ENCODE data around the gene RAB3B. TPM values are rescaled to one million over a fixed set of nuclear protein-coding genes. Genes with fewer than 3 reads are reported as not detected.

RAB3B gene
- polyA plus RNA-seq, 3 donors: under 0.01 TPM; not detected in 2

GRCh38 chr1:51976846-51977602, 13.5 kb downstream of the RAB3B start:
- Mint-ChIP-seq H3K4me3 (no peak overlapping the region), H3K27ac (no peak overlapping the region), H3K27me3 (ENCODE audit: low read depth in 3 of 3) (peaks cover 0 to 5% (median 1%) of the 10 kb centered on the region in 3 donors), H3K9me3 (peaks cover 0 to 1% (median 0%) of the 10 kb centered on the region in 7 donors), H3K36me3 (no peaks in the 10 kb centered on the region), H3K4me1 (no peaks in the 10 kb centered on the region)
- H3K27ac ChIP-seq (ENCODE audit: low read depth in 1 of 2, low read length in 2 of 2): no peak overlapping the region
- H3K4me3 ChIP-seq (replicated peaks in 1 of 3; ENCODE audit: low read depth in 2 of 3, low read length in 3 of 3): no peak overlapping the region
- no peak for TF ChIP-seq CTCF (IDR thresholded peaks at IDR 0.05)
- H3K9me3 ChIP-seq (replicated peaks in 1 of 2; ENCODE audit: control insufficient read depth in 1 of 2, insufficient read depth in 1 of 2, low read length in 2 of 2): no peaks in the 10 kb centered on the region
- H3K79me2 ChIP-seq (ENCODE audit: insufficient read depth, low read length): no peaks in the 10 kb centered on the region
- no peaks in the 10 kb centered on the region for H3K36me3 ChIP-seq (replicated peaks in 1 of 2; ENCODE audit: control insufficient read depth in 1 of 2, insufficient read depth in 2 of 2, low read length in 2 of 2)
- intact Hi-C loops (cut with micrococcal nuclease): no loop called here
- no peaks in the 10 kb centered on the region for H3K4me1 ChIP-seq (ENCODE audit: control insufficient read depth in 1 of 2, insufficient read depth in 2 of 2, low read length in 2 of 2)
- H2AFZ ChIP-seq (ENCODE audit: insufficient read depth, low read depth, low read length, poor library complexity, severe bottlenecking): no peak overlapping the region
- no peak overlapping the region for H3K4me2 ChIP-seq (replicated peaks; ENCODE audit: extremely low read depth, low read length, poor library complexity, severe bottlenecking)
- H4K20me1 ChIP-seq (ENCODE audit: insufficient read depth, low read length): no peaks in the 10 kb centered on the region
- H3K9ac ChIP-seq (ENCODE audit: insufficient read depth, low read length, poor library complexity, severe bottlenecking): no peak overlapping the region
- H3K27me3 ChIP-seq (ENCODE audit: control insufficient read depth in 2 of 2, insufficient read depth in 2 of 2, low read length in 2 of 2): no peaks in the 10 kb centered on the region
- DNase-seq: no peak
- 89% methylated on average over 11 of the region's 12 CpGs for WGBS (ENCODE audit: insufficient coverage)

- no peaks in the 10 kb centered on the region for H3K36me3 Mint-ChIP-seq
- peaks cover 3 to 8% (median 3%) of the 10 kb centered on the region in 3 donors for H3K27me3 Mint-ChIP-seq (ENCODE audit: low read depth in 3 of 3)
- H2AFZ ChIP-seq (ENCODE audit: insufficient read depth, low read depth, low read length, poor library complexity, severe bottlenecking): no peak overlapping the region
- no peaks in the 10 kb centered on the region for H3K4me1 ChIP-seq (ENCODE audit: control insufficient read depth in 1 of 2, insufficient read depth in 2 of 2, low read length in 2 of 2)
- intact Hi-C loops (cut with micrococcal nuclease): no loop called here
- no peaks in the 10 kb centered on the region for H3K27me3 ChIP-seq (ENCODE audit: control insufficient read depth in 2 of 2, insufficient read depth in 2 of 2, low read length in 2 of 2)
- no peaks in the 10 kb centered on the region for H3K79me2 ChIP-seq (ENCODE audit: insufficient read depth, low read length)
- DNase-seq: no peak
- no peak for TF ChIP-seq CTCF (IDR thresholded peaks at IDR 0.05)
- no peak overlapping the region for H3K4me3 Mint-ChIP-seq
- no peaks in the 10 kb centered on the region for H4K20me1 ChIP-seq (ENCODE audit: insufficient read depth, low read length)
- H3K36me3 ChIP-seq (replicated peaks in 1 of 2; ENCODE audit: control insufficient read depth in 1 of 2, insufficient read depth in 2 of 2, low read length in 2 of 2): no peaks in the 10 kb centered on the region
- WGBS (ENCODE audit: insufficient coverage): 83% methylated on average over 1 of the region's 1 CpG
- H3K27ac ChIP-seq (ENCODE audit: low read depth in 1 of 2, low read length in 2 of 2): no peak overlapping the region
- H3K4me2 ChIP-seq (replicated peaks; ENCODE audit: extremely low read depth, low read length, poor library complexity, severe bottlenecking): no peak overlapping the region
- H3K4me1 Mint-ChIP-seq: no peaks in the 10 kb centered on the region
- no peak overlapping the region for H3K27ac Mint-ChIP-seq
- H3K9me3 Mint-ChIP-seq: no peaks in the 10 kb centered on the region
- H3K9ac ChIP-seq (ENCODE audit: insufficient read depth, low read length, poor library complexity, severe bottlenecking): no peak overlapping the region
- H3K4me3 ChIP-seq (replicated peaks in 1 of 3; ENCODE audit: low read depth in 2 of 3, low read length in 3 of 3): no peak overlapping the region
- no peaks in the 10 kb centered on the region for H3K9me3 ChIP-seq (replicated peaks in 1 of 2; ENCODE audit: control insufficient read depth in 1 of 2, insufficient read depth in 1 of 2, low read length in 2 of 2)
These were observed 16.7 kb downstream of the RAB3B start for GRCh38 chr1:51973587-51974474.

Data from CD14-positive monocyte (primary cell).